B cell (primary cell): ENCODE measurements around the gene TMEM52. TPM values are rescaled to one million over a fixed set of nuclear protein-coding genes. Genes with fewer than 3 reads are reported as not detected.

Experiments
- ATAC-seq: fragments of 200-7000 bp; cut with Tn5 transposase; one replicate; pipeline ENCODE4 v1.10.0; 2021; ENCODE audit warnings: low read depth, mild to moderate bottlenecking, moderate number of reproducible peaks, moderate library complexity
- CTCF ChIA-PET: fragments of 350-600 bp; sonication (Branson Sonifier 250); formaldehyde crosslinking; loops from one replicate; lab custom pipeline; 2021; ENCODE audit warnings: antibody characterized with exemption, inconsistent platforms; lab: Charles Lee
- POLR2A ChIA-PET: fragments of 350-600 bp; sonication (Branson Sonifier 250); formaldehyde crosslinking; loops from one replicate; lab custom pipeline; 2021; ENCODE audit warnings: antibody characterized with exemption; lab: Charles Lee
- DNase-seq: peaks from one replicate; pipeline ENCODE4 v3.0.0; 2013
- H2AFZ ChIP-seq: 2 replicates; pipeline ENCODE4 v1.6.1; 2012; ENCODE audit warnings: mild to moderate bottlenecking, low read depth, low read length; ENCODE audit not compliant: insufficient read depth, poor library complexity, severe bottlenecking
- H3K27ac ChIP-seq, 2 donors: 1 replicate in 1 of 2; 2 replicates in 1 of 2; pipeline ENCODE4 v1.5.1; 2012 to 2013; ENCODE audit warnings: low read length in 2 of 2, mild to moderate bottlenecking in 2 of 2, moderate library complexity in 1 of 2
- H3K27me3 ChIP-seq, 4 experiments: fragments of 200-600 bp in 1 of 4; sonication (generic) in 1 of 4; replicated peaks in 1 of 4; 1 replicate in 2 of 4; 2 replicates in 2 of 4; pipeline versions ENCODE4 v1.6.1 to v1.7.0; 2013 to 2016; ENCODE audit warnings: low read length in 3 of 4, mild to moderate bottlenecking in 2 of 4, mixed read lengths in 1 of 4, moderate library complexity in 1 of 4; ENCODE audit not compliant: insufficient read depth in 4 of 4, control insufficient read depth in 3 of 4; ENCODE audit errors: control extremely low read depth in 1 of 4
- H3K36me3 ChIP-seq, 2 experiments: replicated peaks in 1 of 2; 1 replicate in 1 of 2; 2 replicates in 1 of 2; pipeline versions ENCODE4 v1.6.1 to v1.7.1; 2013; ENCODE audit warnings: low read length in 1 of 2; ENCODE audit not compliant: insufficient read depth in 2 of 2, control insufficient read depth in 1 of 2; ENCODE audit errors: control extremely low read depth in 1 of 2, extremely low read depth in 1 of 2
- H3K4me1 ChIP-seq, 2 donors: fragments of 200-600 bp in 1 of 2; sonication (generic) in 1 of 2; 1 replicate in 1 of 2; 2 replicates in 1 of 2; pipeline versions ENCODE4 v1.5.1 to v1.6.1; 2013 to 2017; ENCODE audit warnings: low read length in 2 of 2; ENCODE audit not compliant: control insufficient read depth in 2 of 2, insufficient read depth in 2 of 2
- H3K4me2 ChIP-seq: replicated peaks from 2 replicates; pipeline ENCODE3; 2012; ENCODE audit warnings: mild to moderate bottlenecking, low read depth, low read length; ENCODE audit not compliant: poor library complexity, severe bottlenecking
- H3K4me3 ChIP-seq, 5 experiments: fragments of 200-600 bp in 1 of 5; sonication (generic) in 1 of 5; 1 replicate in 3 of 5; 2 replicates in 2 of 5; pipeline versions ENCODE4 v1.5.1 to v1.7.0; 2011 to 2016; ENCODE audit warnings: low read length in 4 of 5, mild to moderate bottlenecking in 4 of 5, low read depth in 2 of 5, control low read depth in 1 of 5, moderate library complexity in 1 of 5; ENCODE audit not compliant: insufficient read depth in 1 of 5; ENCODE audit errors: control extremely low read depth in 1 of 5, extremely low read depth in 1 of 5
- H3K79me2 ChIP-seq: fragments of 200-600 bp; sonication (generic); one replicate; pipeline ENCODE4 v1.6.0; 2016; ENCODE audit warnings: low read length; ENCODE audit not compliant: control insufficient read depth, insufficient read depth
- H3K9ac ChIP-seq: fragments of 200-600 bp; sonication (generic); 2 replicates; pipeline ENCODE4 v1.6.1; 2017; ENCODE audit warnings: mild to moderate bottlenecking, low read length, moderate library complexity
- H3K9me3 ChIP-seq, 3 donors: one replicate each; pipeline versions ENCODE4 v1.6.1 to v1.7.1; 2013; ENCODE audit warnings: low read length in 2 of 3; ENCODE audit not compliant: control insufficient read depth in 2 of 3, insufficient read depth in 1 of 3; ENCODE audit errors: control extremely low read depth in 1 of 3
- H4K20me1 ChIP-seq: 2 replicates; pipeline ENCODE4 v1.6.0; 2012; ENCODE audit warnings: mild to moderate bottlenecking, low read length; ENCODE audit not compliant: insufficient read depth, control insufficient read depth, poor library complexity, severe bottlenecking
- H3K27ac Mint-ChIP-seq: one replicate; pipeline ENCODE4 v1.8.0; 2021; ENCODE audit warnings: mixed read lengths
- H3K27me3 Mint-ChIP-seq: one replicate; pipeline ENCODE4 v1.8.0; 2021; ENCODE audit warnings: mixed read lengths
- H3K4me1 Mint-ChIP-seq: one replicate; pipeline ENCODE4 v1.8.0; 2021; ENCODE audit warnings: mixed read lengths
- H3K4me3 Mint-ChIP-seq: one replicate; pipeline ENCODE4 v1.8.0; 2021; ENCODE audit warnings: mixed read lengths
- H3K9me3 Mint-ChIP-seq: one replicate; pipeline ENCODE4 v1.8.0; 2022; ENCODE audit warnings: mixed read lengths; ENCODE audit not compliant: insufficient read depth
- CTCF ChIP-seq: fragments of 200-600 bp; IDR thresholded peaks from one replicate; pipeline ENCODE4 v1.8.0; 2022; ENCODE audit warnings: antibody characterized with exemption, mild to moderate bottlenecking
- EZH2 ChIP-seq: IDR thresholded peaks from 2 replicates; pipeline ENCODE4 v1.6.1; 2012; ENCODE audit warnings: borderline replicate concordance, low read depth, mild to moderate bottlenecking, moderate library complexity, low read length; ENCODE audit not compliant: insufficient read depth, poor library complexity, severe bottlenecking
- WGBS: methylation state at CpG from one replicate; pipeline ENCODE4 v1.1.5; 2013; ENCODE audit warnings: missing lambda C conversion rate; ENCODE audit not compliant: insufficient coverage; 5-methylcytosine and 5-hydroxymethylcytosine counted together
- intact Hi-C: fragments of 100-400 bp; cut with micrococcal nuclease; formaldehyde crosslinking; loops from one replicate; pipeline ENCODE4 v1.10.0; 2022
- polyA plus RNA-seq: library from polyadenylated mRNA; depleted of rRNA; stranded (reverse); fragments of >200 nt; gene quantifications from 2 replicates; pipeline ENCODE4 v1.2.3, GENCODE V29; 2012
- total RNA-seq, 2 donors: library from RNA; stranded (reverse); fragments of 120-200 nt in 1 of 2; gene quantifications; 1 replicate in 1 of 2; 2 replicates in 1 of 2; pipeline versions ENCODE4 v1.2.3 to v1.2.4, GENCODE V29; 2013 to 2022

The TMEM52 gene
- total and polyA plus RNA-seq, 2 donors (not counting 1 experiment from before 2014, with no cell fraction given) = 0.69 to 1.00 TPM

GRCh38 chr1:1920057-1920607 lies 1.1 kb upstream of the TMEM52 start:
- H3K4me3 Mint-ChIP-seq = peak overlapping the region; percentile 79
- WGBS = 90% methylated on average over 5 of the region's 6 CpGs
- ChIA-PET POLR2A (interaction anchor here (0.7 to 1.0 kb wide), 2 partner anchors 11 to 13 kb away, joined by 3 read pairs; no protein-coding TSS in a partner anchor), CTCF (interaction anchor here (1.7 kb wide), 1 partner anchor 10 kb away, joined by 6 read pairs; no protein-coding TSS in a partner anchor)
- peak overlapping the region; percentile 6 for H3K27ac Mint-ChIP-seq
- H3K4me1 ChIP-seq = peaks cover 12 to 22% of the 10 kb centered on the region in 2 donors
- H4K20me1 ChIP-seq = no peaks in the 10 kb centered on the region
- H3K4me3 ChIP-seq = peak overlapping the region in 4 of 5 experiments; percentile 31 to 67 (median 60)
- peaks cover 0 to 8% (median 0%) of the 10 kb centered on the region in 3 donors for H3K9me3 ChIP-seq
- H3K4me1 Mint-ChIP-seq = peaks cover 4% of the 10 kb centered on the region
- H3K27ac ChIP-seq = peak overlapping the region in 1 of 2 donors; percentile 51
- DNase-seq (no peak), ATAC-seq (no peak)
- H3K9ac ChIP-seq = peak overlapping the region; percentile 66
- TF ChIP-seq EZH2 (no peak), CTCF (no peak)
- intact Hi-C loops = no loop called here
- H3K9me3 Mint-ChIP-seq = no peaks in the 10 kb centered on the region
- peaks cover 7% of the 10 kb centered on the region for H3K27me3 Mint-ChIP-seq
- peaks cover 0 to 18% (median 0%) of the 10 kb centered on the region in 4 experiments for H3K27me3 ChIP-seq
- no peaks in the 10 kb centered on the region for H3K36me3 ChIP-seq
- H3K4me2 ChIP-seq = peak overlapping the region; percentile 96
- H2AFZ ChIP-seq = peak overlapping the region; percentile 67
- no peaks in the 10 kb centered on the region for H3K79me2 ChIP-seq
